Neural cell (in vitro differentiated cells): ENCODE measurements around the gene RUVBL1.

Source experiments
- EZH2 ChIP-seq: fragments of 200-600, 300-800 bp; shearing (Covaris generic), sonication (generic); IDR thresholded peaks from 2 replicates; pipeline ENCODE4 v1.6.1; 2014; ENCODE audit warnings: antibody characterized with exemption, low read length, borderline replicate concordance, mild to moderate bottlenecking; ENCODE audit not compliant: insufficient read depth, poor library complexity, severe bottlenecking
- POLR2AphosphoS5 ChIP-seq: IDR thresholded peaks from 2 replicates; pipeline ENCODE4 v1.6.1; 2012

DNA sequence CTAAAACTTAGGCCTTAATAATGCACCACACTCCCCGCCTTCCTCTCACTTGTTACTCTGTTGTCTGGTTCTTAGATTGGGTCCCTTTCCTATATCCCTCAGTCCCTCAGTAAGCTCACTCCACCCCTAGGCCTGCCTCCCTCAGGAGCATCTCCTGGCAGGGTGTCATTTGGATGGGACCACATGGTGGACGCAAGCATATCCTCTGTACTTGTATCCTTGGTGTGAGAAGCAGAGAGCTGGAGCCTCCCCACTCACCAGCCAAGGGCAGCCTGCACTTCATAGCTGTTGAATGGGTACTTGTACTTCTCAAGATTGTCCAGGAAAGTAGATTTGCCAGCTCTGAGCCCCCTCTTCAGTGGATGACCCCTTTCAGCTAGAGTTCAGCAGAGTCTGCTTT, 59.7 kb downstream of the RUVBL1 start:
- TF ChIP-seq POLR2AphosphoS5 (no peak), EZH2 (no peak)
